Embryonic facial prominence (tissue), 1 donor: ENCODE results near the gene ZNF772.
"Not testable (repeated sequence)": the region's sequence is repeated elsewhere in the genome, so short reads cannot be mapped to it uniquely, and the experiment has no call there.

Experiments
- DNase-seq: peaks from one replicate; pipeline ENCODE4 v3.0.0-alpha.2; 2016; ENCODE audit errors: extremely low spot score

ZNF772 gene

DNA sequence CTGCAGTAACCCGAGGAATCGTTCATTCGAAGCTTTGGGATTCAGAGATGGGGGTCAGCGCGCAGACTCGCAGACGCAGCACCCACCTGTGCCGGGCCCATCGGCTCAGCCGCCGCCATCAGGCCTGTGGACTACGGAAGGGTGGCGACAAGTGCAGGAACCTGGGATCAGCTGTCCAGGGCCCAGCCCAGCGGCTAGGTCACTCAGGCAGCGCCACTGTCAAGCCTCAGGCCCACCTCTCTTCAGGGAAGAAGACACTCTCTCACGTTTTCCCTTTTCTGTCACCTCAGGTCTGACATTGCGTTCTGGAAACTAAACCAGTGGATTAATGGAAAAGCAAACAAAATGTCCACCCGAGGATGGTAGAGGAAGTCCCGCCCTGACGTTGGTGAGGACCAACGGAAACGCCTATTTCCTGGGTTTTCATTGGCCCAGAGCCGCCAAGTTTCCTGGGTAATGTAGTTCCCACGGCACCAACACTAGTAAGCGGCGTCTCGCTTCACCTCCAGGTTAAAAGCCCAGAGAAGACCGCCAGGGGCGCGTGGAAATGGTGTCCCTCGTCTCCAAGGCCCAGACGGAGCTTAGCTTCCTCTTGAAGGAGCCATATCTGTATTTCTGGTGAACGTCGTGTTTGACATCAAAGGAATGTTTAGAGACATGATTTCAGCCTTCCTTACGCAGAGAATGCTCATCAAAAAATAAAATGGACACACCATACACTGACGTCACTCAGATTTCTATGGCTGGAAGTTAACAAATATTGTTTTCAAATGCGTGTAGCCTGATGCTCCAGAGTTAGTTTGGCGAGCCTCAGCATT, at the start of gene ZNF772:
TSS of gene ZNF772 (minus strand) at position 376 of the 818 bp plus-strand sequence. CDS start at position 119, 257 bp downstream.
- DNase-seq, result peak; percentile 88

DNA sequence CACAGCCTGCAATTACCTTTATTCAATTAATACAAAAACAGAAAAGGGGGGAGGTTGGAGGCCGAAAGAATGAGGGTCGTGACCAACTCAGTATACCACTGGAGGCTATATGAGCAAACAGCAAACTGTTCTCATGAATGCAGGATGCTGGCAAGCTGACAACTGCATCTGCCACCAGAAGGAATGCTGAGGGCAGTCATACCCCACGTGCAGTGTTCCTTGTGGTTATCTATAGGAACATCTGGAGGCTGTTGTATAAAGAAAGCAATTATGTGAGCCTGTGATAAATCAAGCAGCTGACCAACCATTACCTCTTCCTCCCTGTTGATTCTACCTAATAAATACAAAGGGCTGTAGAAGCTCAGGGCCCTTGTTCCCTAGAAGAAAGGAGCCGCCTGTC, 40.7 kb upstream of the ZNF772 start:
- DNase-seq, result not testable (repeated sequence)

DNA sequence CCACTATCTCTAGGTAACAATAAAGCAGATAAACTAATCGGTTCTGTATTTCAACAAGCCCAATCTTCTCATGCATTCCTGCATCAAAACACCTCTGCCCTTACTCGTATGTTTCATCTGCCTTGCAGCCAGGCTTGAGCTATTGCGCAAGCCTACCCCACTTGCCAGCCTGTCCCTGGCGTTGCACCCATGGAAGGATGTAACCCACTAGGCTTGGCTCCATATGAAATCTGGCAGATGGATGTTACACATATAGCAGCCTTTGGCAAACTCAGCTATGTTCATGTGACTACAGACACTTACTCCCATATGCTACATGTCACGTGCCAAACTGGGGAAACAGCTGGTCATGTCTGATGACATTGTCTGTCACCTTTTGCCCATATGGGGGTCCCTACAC, 37.9 kb upstream of the ZNF772 start:
- no peak for DNase-seq

DNA sequence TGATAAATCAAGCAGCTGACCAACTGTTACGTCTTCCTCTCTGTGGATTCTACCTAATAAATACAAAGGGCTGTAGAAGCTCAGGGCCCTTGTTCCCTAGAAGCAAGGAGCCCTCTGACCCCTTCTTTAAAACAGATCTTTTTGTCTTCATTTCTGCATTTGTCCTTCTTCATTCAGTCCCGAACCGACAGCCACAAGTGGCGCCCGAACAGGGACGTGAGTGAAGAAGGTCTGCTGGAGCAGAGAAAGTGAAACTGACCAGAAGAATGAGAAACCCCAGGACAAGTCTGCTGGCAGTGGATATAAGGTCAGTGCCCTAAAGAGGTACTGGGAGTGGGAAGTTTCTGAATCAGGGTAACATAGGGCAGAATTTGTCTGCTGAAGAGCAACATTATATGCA, 35.5 kb upstream of the ZNF772 start:
- no peak for DNase-seq

DNA sequence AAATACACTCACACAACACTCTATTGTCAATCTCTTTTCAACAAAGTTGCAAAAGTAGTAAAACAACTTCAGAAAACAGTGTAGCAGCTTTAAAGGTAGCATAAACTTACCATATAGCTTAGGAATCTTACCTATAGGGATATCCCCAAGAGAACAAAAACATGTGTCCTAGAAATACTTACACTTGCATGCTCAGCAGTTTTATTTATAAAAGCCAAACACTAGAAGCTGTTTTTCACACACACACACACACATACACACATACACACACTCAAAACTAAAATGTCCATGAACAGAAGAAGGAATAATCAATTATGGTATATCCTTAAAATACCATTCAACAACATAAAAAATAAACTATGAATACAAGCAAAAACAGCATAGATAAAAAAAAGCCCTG, 34.1 kb upstream of the ZNF772 start:
- DNase-seq, result no peak

DNA sequence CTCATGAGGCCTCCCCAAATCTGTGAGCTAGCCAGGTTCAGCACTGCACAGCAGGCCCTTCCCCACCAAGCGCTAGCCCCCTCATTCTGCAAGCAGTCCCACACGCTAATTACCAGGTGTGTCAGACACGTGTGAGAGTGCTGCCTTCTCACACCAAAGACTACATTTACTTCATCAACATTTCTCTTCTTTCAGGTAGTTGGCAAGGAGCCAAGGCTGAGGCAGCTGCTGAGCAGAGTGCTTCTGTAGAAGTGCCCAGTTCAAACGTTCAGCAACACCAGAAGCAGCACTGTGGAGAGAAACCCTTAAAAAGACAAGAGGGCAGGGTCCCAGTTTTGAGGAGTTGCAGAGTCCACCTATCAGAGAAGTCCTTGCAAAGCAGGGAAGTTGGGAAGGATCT, 28.8 kb upstream of the ZNF772 start:
- no peak for DNase-seq

DNA sequence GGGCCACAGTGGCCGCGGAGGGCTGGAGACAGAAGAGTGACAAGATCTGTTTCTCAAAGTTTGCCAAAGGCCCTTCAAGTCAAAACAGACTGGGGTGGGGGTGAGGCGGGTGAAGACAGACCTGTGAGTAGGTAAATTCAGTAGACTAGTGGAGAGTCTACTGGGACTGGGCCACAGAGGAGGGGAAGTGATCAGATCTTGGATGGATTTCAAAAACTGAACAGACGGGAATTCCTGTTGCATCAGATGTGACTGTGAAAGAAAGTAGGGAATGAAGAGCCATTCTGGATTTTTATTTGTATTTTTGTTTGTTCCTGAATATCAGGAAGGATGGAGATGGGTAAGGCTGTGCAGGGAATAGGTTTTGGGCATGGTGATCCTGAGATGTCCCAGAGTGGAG, 23.0 kb upstream of the ZNF772 start:
- not testable (repeated sequence) for DNase-seq

DNA sequence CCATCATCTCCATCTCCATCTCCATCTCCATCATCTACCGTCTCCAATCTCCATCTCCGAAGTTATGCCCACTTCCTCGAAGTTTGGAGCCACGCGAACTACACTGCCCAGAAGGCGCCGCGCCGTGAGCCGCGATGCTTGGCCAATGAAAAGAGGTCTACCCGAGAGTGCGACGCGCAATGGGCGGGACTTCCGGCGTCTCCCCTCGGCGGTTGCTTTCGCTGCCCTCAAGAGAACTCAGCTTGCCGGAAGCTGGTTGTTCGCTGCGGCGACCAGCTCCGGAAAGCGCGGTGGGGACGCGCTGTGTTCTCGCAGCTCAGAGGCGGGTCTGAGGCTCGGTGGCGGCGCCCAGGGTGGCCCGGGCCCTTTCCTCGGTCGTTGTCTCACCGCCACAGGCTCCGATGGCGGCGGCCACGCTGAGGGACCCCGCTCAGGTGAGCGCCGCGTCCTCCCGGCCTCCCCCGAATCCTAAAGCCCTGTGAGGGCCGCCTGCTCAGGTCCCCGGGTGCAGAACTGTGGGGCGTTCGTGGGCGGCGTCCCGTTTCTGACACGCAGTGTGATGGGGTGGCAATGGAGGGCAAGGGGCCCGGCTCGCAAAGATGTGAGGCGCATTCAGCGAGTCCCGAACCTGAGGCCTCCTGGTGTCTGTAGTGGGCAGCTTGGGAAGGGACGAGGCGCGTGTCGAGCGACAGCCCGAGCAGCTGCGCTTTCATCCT, 22.5 kb upstream of the ZNF772 start, which contains the start of gene ZNF773:
TSS of gene ZNF773 (plus strand) at position 259 of the 716 bp plus-strand sequence. CDS start at position 402, 143 bp downstream.
- DNase-seq, result peak; percentile 83

DNA sequence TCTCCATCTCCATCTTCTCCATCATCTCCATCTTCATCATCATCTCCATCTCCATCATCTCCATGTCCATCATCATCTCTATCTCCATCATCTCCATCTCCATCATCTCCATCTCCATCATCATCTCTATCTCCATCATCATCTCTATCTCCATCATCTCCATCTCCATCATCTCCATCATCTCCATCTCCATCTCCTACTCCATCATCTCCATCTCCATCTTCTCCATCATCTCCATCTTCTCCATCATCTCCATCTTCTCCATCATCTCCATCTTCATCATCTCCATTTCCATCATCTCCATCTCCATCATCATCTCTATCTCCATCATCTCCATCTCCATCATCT, 21.9 kb upstream of the ZNF772 start:
- DNase-seq, result not testable (repeated sequence)

DNA sequence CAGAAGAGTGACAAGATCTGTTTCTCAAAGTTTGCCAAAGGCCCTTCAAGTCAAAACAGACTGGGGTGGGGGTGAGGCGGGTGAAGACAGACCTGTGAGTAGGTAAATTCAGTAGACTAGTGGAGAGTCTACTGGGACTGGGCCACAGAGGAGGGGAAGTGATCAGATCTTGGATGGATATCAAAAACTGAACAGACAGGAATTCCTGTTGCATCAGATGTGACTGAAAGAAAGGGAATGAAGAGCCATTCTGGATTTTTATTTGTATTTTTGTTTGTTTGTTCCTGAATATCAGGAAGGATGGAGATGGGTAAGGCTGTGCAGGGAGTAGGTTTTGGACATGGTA, 10.9 kb upstream of the ZNF772 start:
- not testable (repeated sequence) for DNase-seq

DNA sequence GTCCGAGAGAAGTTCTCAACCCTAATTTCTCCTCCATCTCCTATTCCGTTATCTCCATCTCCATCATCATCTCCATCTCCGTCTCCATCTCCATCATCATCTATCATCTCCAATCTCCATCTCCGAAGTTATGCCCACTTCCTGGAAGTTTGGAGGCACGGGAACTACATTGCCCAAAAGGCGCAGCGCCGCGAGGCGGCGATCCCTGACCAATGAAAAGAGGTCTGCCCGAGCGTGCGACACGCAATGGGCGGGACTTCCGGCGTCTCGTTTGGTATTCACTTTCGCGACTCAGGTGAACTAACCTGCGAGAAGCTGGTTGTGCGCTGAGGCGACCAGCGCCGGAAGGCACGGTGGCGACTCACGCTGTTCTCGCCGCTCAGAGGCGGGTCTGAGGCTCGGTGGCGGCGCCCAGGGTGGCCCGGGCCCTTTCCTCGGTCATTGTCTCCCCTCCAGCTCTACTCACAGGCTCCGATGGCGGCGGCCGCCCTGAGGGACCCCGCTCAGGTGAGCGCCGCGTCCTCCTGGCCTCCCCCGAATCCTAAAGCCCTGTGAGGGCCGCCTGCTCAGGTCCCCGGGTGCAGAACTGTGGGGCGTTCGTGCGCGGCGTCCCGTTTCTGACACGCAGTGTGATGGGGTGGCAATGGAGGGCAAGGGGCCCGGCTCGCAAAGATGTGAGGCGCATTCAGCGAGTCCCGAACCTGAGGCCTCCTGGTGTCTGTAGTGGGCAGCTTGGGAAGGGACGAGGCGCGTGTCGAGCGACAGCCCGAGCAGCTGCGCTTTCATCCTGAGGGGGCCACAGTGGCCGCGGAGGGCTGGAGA, 10.3 kb upstream of the ZNF772 start, which contains the start of gene ZNF419:
TSS of gene ZNF419 (plus strand) at position 274 of the 822 bp plus-strand sequence. CDS start at position 475, 201 bp downstream.
- peak; percentile 77 for DNase-seq

DNA sequence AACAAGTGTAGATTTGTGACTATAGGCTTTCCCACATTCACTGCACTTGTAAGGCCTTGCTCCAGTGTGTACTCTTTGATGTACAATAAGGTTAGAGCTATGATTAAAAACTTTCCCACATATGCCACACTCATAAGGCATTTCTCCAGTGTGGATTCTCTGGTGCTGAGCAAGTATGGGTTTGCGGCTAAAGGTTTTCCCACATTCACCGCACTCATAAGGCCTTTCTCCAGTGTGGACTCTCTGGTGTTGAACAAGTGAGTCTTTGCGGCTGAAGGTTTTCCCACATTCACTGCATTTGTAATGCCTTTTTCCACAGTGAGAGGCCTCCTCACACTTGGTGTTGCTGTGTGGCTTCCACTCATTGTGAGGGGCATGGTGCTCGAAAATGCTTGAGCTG, 3.7 kb downstream of the ZNF772 start:
- no peak for DNase-seq

DNA sequence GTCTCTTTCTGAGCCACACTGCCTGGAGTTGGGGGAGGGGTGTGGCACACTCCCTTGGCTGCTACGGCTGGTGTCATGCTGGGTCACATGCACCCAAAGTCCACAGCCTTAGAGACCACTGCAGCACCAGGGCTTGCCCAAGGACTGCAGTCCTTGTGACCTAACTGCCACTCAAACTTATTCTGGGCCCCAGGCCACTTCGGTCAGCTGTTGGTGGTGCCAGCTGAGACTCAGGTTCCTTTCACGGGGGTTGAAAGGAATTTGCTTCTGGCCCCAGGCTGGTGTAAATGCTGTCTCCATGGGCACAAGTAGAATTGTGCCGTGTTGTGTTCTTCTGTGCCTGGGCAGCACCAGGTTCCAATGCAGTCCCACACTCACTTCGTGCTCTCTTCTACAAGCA, 10.9 kb downstream of the ZNF772 start:
- DNase-seq, result no peak

DNA sequence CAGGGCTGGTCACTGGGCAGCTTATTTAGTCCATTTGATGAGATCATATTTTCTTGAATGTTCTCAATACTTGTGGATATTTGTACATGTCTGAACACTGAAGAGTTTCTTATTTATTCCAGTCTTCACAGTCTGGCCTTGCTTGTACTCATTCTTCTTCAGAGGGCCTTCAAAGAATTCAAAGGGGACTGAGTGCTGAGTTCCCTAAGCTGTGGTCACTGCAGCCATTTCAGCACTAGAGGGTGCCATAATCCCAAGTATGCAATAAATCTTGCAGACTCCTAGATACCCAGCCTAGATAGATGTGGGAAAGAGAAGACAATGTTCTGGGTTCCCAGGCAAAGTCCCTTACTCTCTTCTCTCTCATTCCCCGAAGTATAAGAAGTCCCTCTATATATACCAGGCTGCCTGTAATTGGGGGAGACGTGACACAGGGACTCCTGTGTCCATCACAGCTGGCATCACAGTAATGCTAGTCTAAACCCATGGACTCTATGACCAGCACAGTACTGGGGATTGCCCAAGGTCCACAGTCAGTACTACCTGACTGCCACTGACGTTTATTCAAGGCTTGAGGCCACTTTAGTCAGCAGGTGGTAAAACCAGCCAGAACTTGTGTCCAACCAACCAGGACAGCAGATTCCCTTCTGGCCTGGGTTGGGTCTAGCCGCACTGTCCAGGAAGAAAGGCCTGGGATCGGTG, 11.5 kb downstream of the ZNF772 start:
- DNase-seq, result no peak

DNA sequence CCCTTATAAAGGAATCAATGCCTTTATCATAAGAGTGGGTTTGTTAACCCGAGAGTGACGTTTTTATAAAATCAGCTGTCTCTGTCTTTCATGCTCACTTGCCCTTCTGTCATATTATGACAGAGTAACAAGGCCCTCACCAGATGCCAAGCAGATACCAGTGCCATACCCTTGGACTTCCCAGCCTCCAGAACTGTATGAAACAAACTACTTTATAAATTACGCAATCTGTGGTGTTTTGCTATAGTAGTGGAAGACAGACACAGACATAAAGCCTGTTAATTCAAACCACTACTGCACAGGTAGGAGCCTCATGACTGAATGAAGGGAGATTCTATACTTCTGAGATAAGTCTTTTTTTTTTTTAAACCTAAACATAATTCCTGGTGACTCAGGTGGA, 25.1 kb downstream of the ZNF772 start:
- DNase-seq, result no peak

DNA sequence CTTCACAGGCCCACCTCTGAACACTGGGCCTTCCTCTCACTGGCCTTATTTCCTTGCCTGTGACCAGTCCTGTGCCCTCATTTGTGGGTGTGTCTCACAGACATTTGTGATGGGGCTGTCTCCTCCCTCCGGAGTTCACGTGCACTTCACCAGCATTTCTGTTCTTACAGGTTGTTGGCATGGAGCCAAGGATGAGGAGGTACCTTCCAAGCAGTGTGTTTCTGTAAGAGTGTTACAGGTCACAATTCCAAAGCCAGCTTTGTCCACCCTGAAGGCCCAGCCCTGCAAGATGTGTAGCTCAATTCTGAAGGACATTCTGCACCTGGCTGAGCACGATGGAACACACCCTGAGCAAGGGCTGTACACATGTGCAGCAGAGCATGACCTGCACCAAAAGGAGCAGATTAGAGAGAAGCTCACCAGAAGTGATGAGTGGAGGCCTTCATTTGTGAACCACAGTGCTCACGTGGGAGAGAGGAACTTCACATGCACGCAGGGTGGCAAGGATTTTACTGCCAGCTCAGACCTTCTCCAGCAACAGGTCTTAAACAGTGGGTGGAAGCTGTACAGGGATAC, 34.2 kb downstream of the ZNF772 start:
- no peak for DNase-seq

DNA sequence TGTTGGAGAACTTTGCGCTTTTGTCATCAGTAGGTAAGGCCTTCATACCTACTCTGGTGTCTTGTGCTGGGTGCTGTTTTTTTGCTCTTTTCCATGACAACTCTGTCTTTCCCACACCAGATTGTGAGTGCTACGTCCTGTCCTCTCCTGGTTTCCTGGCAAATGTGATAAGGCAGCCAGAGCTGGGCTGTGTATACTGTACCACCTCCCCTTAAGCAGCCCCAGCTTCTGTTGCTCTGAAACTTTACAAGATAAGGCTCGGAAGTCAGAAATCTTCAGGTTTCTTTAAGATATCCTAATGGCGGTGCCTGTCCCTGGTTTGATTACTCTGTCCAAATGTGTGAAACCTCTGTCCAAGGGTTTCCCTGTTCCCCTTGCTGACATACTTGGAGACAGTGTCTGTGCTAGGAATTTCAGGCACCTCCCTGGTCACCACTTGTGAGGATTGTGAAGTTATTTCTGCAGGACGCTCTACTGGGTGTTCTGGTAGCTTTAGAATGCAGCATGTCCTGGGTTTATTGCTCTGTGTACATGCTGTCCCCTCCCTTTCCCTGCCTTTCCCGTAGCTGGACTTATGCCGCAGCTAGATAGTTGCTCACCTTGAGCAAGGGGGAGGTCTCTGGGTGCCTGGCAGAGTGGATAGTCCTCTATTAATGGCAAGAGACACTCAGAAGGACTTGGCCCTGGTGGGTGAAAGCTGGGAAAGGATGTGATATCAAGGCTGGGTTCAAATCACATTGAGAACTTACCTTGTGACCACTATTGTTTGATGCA, 35.2 kb downstream of the ZNF772 start:
- DNase-seq, result no peak

DNA sequence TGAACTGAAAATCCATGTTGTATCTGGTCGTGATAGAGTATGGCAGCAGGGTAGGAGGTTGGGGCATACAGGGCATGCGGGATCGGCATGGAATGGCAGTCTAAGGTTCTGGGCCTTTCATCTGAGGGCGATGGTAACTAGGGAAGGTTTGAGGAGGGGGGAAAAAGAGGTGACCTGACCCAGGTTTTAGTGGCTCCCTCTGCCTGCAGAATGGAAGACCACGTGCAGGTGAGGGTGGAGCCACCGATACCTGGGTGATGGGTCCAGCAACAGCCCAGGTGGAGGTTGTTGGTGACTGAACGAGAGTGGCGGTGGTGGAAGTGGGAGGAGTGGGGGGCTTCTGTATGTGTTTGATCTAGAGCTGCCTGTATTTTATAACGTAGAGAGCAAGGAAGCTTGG, 38.4 kb downstream of the ZNF772 start:
- no peak for DNase-seq

DNA sequence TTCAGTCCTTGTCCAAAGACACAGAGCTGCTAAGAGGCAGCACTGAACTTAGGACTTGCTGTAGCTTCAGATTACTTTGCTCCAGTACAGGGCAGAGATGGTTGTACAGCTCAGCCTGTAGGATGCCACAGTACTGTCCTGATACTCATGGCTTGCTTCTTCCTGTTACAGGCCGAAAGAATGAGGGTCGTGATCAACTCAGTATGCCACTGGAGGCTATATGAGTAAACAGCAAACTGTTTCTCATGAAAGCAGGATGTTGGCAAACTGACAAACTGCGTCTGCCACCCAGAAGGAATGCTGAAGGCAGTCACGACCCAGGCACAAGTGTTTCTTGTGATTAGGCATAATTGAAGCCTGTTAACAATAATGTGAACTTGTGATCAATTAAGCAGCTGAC, 39.4 kb downstream of the ZNF772 start:
- no peak for DNase-seq

DNA sequence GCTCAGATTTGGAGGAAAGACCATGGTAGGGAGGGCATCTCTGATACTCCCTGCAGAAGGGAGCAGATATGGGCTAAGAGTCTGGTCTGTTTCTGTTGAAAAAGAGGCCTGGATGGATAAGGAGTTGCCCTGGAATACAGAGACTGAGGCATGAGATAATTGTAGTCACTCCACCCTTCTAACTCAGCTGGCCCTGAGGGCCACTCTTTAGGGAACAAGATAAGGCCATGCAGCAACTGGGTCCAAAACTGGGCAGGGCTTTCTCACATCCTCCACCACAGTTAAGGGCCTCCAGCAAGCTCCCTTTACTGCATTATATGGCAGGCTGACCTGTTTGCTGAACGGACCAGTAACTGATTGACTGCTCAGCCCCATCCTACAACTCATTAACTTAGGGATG, 40.9 kb downstream of the ZNF772 start:
- no peak for DNase-seq
